GM20000 (cell line): ENCODE measurements around the gene KDELR1.

Source experiments
- DNase-seq: peaks from one replicate; pipeline ENCODE4 v3.0.0; 2012; ENCODE audit warnings: low spot score
- TF ChIP-seq, protein P1 (sequence below): IDR thresholded peaks from 2 replicates; pipeline ENCODE4 v1.5.1; 2012; ENCODE audit warnings: mild to moderate bottlenecking, control low read depth; ENCODE audit errors: extremely low read depth, missing control alignments

Gene KDELR1

DNA sequence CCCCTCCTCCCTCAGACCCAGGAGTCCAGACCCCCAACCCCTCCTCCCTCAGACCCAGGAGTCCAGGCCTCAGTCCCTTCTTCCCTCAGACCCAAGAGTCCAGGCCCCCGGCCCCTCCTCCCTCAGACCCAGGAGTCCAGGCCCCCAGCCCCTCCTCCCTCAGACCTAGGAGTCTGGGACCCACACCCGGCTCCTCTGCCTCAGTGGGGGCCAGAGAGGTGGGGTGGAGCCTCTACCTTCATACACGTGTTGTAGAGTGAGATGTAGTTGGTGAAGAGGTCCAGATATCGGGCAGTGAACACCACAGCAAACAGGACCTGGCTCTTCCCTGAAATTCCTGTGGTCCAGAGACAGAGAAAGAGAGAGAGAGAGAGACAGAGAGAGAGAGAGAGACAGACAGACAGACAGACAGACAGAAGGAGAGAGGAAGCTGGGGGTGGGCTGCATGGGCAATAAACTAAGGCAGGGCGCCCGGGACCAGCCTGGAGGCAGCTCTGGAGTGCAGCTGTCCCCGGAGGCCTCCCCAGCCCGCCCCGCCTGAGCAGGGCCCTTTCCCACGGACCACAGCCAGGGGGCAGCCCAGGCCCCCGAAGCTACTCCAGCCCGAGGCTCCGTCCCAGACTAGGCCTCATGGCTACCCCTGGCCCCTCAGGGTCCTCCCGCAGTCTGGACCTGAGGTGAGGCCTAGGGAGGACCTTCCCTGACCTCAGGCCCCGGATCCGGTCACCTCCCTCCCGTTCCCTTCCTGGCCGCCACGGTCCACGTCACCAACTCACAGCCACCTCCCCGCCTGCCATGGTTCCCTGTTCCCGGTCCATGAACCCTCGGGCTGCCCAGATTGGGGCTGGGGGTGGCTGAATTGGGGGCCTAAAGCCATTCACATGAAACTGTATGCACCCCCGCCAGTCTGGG is 907 bp downstream of the KDELR1 start:
- DNase-seq: peak; percentile 74
- TF ChIP-seq, protein P1, sequence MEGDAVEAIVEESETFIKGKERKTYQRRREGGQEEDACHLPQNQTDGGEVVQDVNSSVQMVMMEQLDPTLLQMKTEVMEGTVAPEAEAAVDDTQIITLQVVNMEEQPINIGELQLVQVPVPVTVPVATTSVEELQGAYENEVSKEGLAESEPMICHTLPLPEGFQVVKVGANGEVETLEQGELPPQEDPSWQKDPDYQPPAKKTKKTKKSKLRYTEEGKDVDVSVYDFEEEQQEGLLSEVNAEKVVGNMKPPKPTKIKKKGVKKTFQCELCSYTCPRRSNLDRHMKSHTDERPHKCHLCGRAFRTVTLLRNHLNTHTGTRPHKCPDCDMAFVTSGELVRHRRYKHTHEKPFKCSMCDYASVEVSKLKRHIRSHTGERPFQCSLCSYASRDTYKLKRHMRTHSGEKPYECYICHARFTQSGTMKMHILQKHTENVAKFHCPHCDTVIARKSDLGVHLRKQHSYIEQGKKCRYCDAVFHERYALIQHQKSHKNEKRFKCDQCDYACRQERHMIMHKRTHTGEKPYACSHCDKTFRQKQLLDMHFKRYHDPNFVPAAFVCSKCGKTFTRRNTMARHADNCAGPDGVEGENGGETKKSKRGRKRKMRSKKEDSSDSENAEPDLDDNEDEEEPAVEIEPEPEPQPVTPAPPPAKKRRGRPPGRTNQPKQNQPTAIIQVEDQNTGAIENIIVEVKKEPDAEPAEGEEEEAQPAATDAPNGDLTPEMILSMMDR: peak; percentile 71

DNA sequence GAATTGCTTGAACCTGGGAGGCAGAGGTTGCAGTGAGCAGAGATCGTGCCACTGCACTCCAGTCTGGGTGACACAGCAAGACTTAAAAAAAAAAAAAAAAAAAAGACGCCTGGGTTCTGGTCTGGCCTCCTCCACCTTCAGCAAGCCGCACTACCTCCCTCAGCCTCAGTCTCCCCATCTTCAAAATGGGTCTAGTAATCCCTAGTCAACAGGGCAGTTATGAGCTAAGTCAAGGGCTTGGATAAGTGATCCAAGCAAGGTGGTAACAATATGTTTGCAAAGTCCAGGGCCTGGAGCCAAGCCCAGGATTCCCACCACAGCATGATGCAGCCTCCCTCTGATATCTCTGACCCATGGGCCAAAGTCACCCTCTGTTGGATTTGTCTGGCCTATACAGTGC is 4.4 kb downstream of the KDELR1 start:
- no peak for DNase-seq
- TF ChIP-seq, protein P1: no peak

DNA sequence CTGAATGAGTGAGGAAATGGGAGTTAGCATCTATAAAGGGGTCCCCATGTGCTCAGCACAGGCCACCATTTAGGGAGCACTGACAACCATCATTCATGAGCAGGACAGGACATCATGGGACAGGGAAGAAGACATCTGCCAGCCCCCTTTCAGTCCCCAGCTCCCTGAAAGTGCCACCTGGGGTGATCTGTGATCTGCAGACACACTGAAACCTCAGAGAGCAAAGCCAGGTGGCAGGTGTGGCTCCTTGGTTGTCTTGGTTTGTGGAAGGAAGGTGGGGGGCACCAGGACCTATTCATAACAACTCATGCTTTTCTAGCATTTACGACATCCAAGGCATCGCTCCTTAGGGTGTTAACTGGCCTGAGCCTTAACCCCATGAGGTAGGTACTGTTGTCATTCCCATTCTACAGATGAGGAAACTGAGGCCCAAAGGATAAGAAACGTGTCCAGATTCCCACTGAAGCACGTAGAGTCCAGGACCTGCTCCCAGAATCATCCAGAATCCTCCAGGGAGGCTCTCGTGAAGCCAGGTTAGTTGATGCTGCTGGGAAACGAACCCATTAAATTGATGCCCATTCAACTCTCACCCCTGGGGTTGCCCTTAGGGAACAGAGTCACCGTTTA is 5.8 kb downstream of the KDELR1 start:
- TF ChIP-seq, protein P1: no peak

DNA sequence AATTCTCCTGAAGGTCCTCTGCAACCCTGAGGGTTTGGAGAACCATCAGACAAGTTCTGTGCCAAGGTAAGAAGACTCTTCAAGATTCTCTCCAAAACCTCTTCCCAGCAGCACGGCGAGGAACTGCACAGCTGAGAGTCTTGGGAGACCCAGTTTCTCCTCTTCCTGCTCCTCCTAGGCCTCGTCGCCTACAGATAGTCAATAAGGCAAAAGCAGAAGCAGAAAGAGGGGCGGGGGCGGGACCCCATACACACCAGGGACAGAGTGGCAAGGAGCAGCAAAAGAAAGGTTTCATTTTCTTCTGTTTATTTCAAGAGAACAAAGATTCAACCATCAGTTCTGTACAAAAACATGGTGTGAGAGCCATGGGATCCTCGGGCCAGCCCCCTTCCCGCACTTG is 9.1 kb downstream of the KDELR1 start:
- no peak for DNase-seq
- TF ChIP-seq, protein P1: no peak

More for the DNA sequence above, 5.8 kb downstream of the KDELR1 start:
- DNase-seq: no peak

DNA sequence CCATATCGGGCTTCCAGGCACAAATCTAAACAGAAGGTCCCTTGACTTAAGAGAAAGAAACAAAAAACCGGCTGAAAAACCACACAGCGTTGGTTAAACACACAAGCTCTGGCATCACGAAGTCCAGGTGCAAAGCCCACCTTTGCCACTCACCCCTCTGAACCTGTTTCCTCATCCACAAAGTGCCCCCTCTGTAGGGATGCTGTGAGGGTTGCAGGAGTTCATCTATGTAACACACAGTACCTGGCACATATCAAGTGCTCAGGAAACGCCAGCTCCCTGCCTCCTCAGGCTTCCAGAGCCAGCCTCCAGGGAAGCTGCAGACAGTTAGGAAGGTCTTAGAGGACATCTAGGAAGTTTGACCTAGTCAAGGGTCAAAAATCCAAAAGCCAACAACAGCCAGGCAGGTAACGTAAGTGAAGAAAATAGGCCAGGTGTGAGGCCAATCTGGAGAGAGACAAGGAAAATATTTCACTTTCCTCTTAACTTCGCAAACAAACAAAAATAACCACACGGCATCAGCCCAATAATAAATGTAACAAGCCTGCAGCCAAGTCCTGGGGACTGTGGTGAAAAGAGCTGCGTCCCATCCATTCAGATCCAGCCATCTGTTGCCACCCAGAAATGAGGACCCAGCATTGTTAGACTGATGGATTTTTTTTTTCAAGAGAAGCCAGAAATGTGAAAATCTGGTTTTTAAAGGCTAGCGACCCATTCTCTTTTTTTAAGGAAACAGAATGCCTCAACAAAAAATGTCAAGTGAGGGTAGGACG is 10.0 kb downstream of the KDELR1 start:
- TF ChIP-seq, protein P1: no peak
- DNase-seq: no peak

DNA sequence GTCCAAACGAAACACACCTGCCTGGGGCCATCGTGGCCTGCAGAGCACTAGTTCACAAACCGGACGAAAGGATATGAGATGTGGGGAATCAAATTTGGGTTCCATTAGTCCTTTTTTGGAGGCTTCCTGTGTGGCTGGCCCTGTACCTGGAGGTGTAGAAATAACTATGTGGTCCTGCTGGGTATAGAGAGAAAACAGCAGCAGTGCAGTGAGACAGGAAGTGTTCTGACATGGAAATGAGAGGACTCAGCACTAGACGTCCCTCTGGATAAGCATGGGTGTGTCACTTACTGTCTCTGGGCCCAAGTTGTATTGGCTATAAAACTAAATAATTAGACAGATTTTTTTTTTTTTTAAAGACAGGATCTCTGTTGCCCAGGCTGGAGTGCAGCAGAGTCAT is 12.3 kb downstream of the KDELR1 start:
- TF ChIP-seq, protein P1: no peak
- DNase-seq: no peak
